PC-3 (cell line): Measurements from ENCODE around the gene NFKBIA.

Experiments
- EZH2 ChIP-seq: fragments of 300-600 bp; sonication (generic); IDR thresholded peaks from one replicate; pipeline ENCODE4 v1.6.1; 2017; ENCODE audit warnings: antibody characterized with exemption, mild to moderate bottlenecking, low read length; ENCODE audit not compliant: unreplicated experiment
- TF ChIP-seq, protein P1 (sequence below): fragments of 300-600 bp; sonication (generic); conservative IDR thresholded peaks from 2 replicates; pipeline ENCODE4 v1.5.1; 2017; ENCODE audit warnings: antibody characterized with exemption, low read depth, mild to moderate bottlenecking, low read length

DNA sequence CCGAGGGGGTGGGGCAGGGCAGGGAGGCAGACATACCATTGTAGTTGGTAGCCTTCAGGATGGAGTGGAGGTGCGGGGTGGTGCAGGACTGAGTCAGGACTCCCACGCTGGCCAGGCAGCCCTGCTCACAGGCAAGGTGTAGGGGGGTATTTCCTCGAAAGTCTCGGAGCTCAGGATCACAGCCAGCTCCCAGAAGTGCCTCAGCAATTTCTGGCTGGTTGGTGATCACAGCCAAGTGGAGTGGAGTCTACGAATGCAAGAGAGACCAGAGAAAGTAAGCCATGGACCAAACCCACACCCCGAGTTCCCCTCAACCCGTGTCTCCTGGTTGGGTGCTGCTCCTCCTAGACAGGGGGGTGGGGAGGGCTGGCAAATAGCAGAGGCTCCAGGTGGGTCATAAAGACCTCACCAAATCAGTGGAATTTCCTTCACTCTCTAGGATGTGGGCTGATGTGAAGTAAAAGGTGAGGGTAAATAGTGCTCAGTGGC is 1.4 kb downstream of the NFKBIA start:
- TF ChIP-seq, protein P1, sequence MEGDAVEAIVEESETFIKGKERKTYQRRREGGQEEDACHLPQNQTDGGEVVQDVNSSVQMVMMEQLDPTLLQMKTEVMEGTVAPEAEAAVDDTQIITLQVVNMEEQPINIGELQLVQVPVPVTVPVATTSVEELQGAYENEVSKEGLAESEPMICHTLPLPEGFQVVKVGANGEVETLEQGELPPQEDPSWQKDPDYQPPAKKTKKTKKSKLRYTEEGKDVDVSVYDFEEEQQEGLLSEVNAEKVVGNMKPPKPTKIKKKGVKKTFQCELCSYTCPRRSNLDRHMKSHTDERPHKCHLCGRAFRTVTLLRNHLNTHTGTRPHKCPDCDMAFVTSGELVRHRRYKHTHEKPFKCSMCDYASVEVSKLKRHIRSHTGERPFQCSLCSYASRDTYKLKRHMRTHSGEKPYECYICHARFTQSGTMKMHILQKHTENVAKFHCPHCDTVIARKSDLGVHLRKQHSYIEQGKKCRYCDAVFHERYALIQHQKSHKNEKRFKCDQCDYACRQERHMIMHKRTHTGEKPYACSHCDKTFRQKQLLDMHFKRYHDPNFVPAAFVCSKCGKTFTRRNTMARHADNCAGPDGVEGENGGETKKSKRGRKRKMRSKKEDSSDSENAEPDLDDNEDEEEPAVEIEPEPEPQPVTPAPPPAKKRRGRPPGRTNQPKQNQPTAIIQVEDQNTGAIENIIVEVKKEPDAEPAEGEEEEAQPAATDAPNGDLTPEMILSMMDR = no peak
- no peak for TF ChIP-seq EZH2
